KMS-11 (cell line): ENCODE data around the gene PAQR9.

Experiments used
- H2AFZ ChIP-seq: fragments of 200-600 bp; sonication (generic); 2 replicates; pipeline ENCODE4 v1.6.1; 2016; ENCODE audit warnings: antibody characterized with exemption, mixed run types, low read depth
- H3K27ac ChIP-seq: fragments of 200-600 bp; sonication (generic); 2 replicates; pipeline ENCODE4 v1.6.1; 2016; ENCODE audit warnings: mild to moderate bottlenecking, mixed run types
- H3K27me3 ChIP-seq: fragments of 200-600 bp; sonication (generic); 2 replicates; pipeline ENCODE4 v1.6.1; 2017; ENCODE audit warnings: mild to moderate bottlenecking, low read depth, mixed run types, moderate library complexity; ENCODE audit not compliant: insufficient read depth
- H3K36me3 ChIP-seq: fragments of 200-600 bp; sonication (generic); 2 replicates; pipeline ENCODE4 v1.6.1; 2017; ENCODE audit warnings: mild to moderate bottlenecking, mixed run types; ENCODE audit not compliant: insufficient read depth
- H3K4me1 ChIP-seq: fragments of 200-600 bp; sonication (generic); 2 replicates; pipeline ENCODE4 v1.6.1; 2016; ENCODE audit warnings: mild to moderate bottlenecking, low read depth, mixed run types; ENCODE audit not compliant: poor library complexity, severe bottlenecking
- H3K4me2 ChIP-seq: fragments of 200-600 bp; sonication (generic); 2 replicates; pipeline ENCODE4 v1.7.0; 2016; ENCODE audit warnings: mild to moderate bottlenecking, mixed run types
- H3K4me3 ChIP-seq: fragments of 200-600 bp; sonication (generic); IDR thresholded peaks from 2 replicates; pipeline ENCODE4 v1.6.1; 2017; ENCODE audit warnings: low read depth, low read length, mixed read lengths; ENCODE audit not compliant: insufficient read depth
- H3K79me2 ChIP-seq: fragments of 200-600 bp; sonication (generic); 2 replicates; pipeline ENCODE4 v1.6.1; 2016; ENCODE audit warnings: low read depth, mixed run types; ENCODE audit not compliant: insufficient read depth
- H3K9ac ChIP-seq: fragments of 200-600 bp; sonication (generic); 2 replicates; pipeline ENCODE4 v1.6.1; 2016; ENCODE audit warnings: mild to moderate bottlenecking, mixed run types
- H4K20me1 ChIP-seq: fragments of 200-600 bp; sonication (generic); 2 replicates; pipeline ENCODE4 v1.6.1; 2016; ENCODE audit warnings: mild to moderate bottlenecking, mixed run types; ENCODE audit not compliant: insufficient read depth
- TF ChIP-seq, protein P1 (sequence below): fragments of 200-600 bp; sonication (generic); conservative IDR thresholded peaks from 2 replicates; pipeline ENCODE4 v1.6.1; 2017; ENCODE audit warnings: low read depth, mild to moderate bottlenecking, antibody characterized with exemption, low read length, moderate library complexity, mixed read lengths

Gene PAQR9

GRCh38 chr3:142913432-142913831 lies 50.0 kb downstream of the PAQR9 start:
- Histone ChIP-seq H3K36me3 (no peaks in the 10 kb centered on the region), H3K27me3 (no peaks in the 10 kb centered on the region)
- TF ChIP-seq, protein P1, sequence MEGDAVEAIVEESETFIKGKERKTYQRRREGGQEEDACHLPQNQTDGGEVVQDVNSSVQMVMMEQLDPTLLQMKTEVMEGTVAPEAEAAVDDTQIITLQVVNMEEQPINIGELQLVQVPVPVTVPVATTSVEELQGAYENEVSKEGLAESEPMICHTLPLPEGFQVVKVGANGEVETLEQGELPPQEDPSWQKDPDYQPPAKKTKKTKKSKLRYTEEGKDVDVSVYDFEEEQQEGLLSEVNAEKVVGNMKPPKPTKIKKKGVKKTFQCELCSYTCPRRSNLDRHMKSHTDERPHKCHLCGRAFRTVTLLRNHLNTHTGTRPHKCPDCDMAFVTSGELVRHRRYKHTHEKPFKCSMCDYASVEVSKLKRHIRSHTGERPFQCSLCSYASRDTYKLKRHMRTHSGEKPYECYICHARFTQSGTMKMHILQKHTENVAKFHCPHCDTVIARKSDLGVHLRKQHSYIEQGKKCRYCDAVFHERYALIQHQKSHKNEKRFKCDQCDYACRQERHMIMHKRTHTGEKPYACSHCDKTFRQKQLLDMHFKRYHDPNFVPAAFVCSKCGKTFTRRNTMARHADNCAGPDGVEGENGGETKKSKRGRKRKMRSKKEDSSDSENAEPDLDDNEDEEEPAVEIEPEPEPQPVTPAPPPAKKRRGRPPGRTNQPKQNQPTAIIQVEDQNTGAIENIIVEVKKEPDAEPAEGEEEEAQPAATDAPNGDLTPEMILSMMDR = no peak

DNA sequence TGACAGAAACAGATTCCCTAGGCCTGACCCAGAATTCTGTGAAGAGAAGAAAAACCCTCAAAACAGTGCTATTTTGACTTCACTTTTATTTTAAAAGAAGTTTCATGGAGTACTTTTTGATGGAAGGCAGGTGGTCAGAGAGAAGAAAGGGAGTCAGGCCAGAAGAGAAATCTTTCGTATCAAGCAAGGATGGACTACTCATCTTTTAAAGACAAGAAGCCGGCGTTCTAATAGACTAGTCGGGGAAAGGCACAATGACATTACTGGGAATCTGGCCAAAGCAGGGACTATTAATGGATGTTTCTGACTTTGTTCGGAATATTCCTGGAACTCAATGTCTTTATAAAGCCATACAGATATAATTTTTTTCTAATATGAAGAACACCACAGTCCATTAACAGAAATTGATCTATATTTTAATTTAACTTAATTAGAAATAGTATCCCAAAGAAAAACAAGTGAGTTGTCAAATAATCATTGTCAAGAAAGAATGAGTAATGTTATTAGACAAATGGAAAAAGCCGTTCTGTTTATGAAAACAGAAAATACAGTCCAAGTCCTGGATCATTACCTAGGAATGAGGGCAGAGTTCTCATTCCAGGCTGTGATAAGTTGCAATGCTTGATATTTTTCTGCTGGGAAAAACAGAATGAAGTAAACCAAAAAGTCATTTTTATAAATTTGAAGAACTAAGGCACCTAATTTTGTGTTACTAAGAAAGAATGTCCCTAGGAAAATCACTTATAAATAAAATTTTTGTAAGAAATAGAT lies 50.9 kb downstream of the PAQR9 start:
- Histone ChIP-seq H3K79me2 (no peaks in the 10 kb centered on the region), H4K20me1 (no peaks in the 10 kb centered on the region), H3K9ac (no peak overlapping the region), H3K27ac (no peak overlapping the region), H3K4me3 (no peak overlapping the region), H3K4me1 (no peaks in the 10 kb centered on the region), H3K4me2 (no peak overlapping the region), H3K27me3 (no peaks in the 10 kb centered on the region), H3K36me3 (no peaks in the 10 kb centered on the region), H2AFZ (no peak overlapping the region)
- TF ChIP-seq, protein P1 = no peak

More at GRCh38 chr3:142913432-142913831, 50.0 kb downstream of the PAQR9 start:
- Histone ChIP-seq H3K4me1 (no peaks in the 10 kb centered on the region), H3K27ac (no peak overlapping the region), H3K4me2 (no peak overlapping the region), H3K79me2 (no peaks in the 10 kb centered on the region), H4K20me1 (no peaks in the 10 kb centered on the region), H3K4me3 (no peak overlapping the region), H2AFZ (no peak overlapping the region), H3K9ac (no peak overlapping the region)
